A172 (cell line): ENCODE data around the gene ATP5PO. TPM values are rescaled to one million over a fixed set of nuclear protein-coding genes. Genes with fewer than 3 reads are reported as not detected.
A peak's percentile ranks its signal among the peaks of the same experiment; 100 is the strongest.
"Not testable (repeated sequence)": the region's sequence is repeated elsewhere in the genome, so short reads cannot be mapped to it uniquely, and the experiment has no call there.

Source experiments
- DNase-seq: peaks from one replicate; pipeline ENCODE4 v3.0.0-alpha.2; 2015; ENCODE audit warnings: low spot score
- total RNA-seq: library from RNA; depleted of rRNA; stranded (reverse); fragments of >200 nt; shearing (Covaris generic); gene quantifications from 2 replicates; pipeline ENCODE4 v1.2.3, GENCODE V29; 2014

ATP5PO gene
- total RNA-seq, 1 experiment from 2014 or later, result 348 TPM

DNA sequence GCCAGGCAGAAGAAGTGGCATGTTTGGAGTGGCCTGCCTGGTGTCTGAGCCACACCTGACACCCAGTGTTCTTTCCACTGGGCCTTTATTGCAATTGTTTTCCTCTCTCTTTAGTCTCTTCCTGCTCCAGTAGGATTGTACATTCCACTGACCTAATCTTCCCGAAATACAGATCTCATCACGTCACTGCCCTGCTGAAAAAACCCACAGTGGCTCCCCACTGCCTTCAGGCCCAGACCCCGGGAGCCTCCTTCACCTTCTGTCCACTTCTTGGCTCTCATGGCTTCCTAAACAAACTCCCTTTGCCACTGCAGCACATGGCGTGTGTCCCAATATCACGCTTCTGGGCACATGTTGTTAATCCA lies 25.3 kb upstream of the ATP5PO start:
- DNase-seq, result no peak

DNA sequence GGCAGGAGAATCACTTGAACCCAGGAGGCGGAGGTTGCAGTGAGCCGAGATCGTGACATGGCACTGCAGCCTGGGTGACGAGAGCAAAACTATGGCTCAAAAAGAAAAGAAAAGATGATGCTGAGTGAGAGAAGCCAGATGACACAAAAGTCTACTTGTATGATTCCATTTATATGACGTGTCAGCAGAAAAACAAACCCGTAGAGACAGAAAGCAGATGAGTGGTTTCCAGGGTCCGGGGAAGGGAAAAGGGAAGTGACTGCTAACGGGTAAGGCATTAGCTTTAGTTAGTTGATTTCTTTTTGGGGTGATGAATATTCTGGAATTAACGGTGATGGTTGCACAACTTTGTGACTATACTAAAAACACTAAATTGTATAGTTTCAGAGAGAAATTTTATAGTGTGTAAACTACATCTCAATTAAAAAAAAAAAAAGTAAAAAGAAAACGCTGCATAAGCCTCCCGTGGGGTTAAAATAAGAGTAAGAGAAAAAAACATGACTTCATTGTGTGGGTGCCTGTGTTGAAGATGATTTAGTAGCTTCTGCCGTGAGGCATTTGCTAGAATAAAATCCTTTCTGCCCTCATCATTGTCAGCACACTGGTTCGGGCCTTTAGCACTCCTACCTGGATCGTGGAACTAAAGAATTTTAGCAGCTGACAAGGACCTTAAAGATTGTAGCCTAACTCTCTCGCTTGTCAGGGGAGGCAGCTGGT lies 24.7 kb upstream of the ATP5PO start:
- no peak for DNase-seq

DNA sequence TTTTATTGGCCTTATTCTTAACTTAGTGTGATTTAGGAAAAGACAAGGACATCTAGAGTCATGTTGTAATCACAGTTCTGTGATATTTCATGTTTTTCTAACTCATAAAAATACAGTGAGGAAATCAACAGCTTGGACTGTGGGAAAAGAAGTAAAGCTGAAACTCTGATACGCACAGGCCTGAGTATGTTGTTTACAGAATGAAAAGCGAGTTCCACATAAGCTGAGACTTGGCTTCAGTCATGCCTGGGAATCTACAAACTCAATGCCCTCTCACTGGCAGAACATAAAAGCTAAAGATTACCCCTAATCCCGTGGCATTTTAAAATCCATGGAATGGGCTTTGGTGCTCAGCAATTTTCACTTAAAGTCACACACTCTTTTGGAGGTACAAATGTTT lies 23.6 kb upstream of the ATP5PO start:
- DNase-seq, result no peak

DNA sequence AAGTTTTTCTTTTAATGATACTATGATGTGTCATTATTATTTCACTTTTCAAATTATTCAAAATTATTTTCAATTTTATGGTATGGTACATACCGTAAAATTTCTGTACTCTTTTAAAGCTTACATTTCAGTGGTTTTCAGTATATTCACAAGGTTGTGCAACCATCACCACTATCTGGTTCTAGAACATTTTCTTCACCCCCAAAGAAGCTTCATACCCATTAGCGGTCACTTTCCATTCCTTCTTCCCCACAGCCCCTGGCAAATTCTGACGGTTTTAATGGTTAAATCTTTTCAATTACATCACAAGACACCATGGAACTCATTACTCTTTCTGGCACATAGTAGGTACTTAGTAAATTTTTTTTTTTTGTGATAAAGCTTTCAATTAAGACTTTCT lies 22.8 kb upstream of the ATP5PO start:
- DNase-seq, result no peak

DNA sequence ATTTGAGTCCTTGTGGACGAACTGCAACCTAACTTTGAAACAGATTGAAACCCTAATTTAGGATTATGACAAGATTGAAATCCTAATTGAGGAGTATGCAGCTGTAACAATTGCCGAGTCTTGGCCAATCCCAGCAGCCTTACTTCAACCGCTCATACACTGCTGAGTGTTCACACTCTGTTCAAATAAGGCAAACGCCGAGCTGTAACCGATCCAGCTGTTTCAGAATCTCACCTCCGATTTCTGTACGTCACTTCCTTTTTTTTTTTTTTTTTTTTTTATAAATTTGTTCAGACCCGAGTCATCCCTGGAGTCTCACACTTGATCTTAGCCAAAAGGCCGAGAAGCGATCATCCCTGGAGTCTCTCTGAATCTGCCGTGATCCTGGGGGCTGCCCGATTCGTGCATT lies 22.3 kb upstream of the ATP5PO start:
- DNase-seq, result no peak

DNA sequence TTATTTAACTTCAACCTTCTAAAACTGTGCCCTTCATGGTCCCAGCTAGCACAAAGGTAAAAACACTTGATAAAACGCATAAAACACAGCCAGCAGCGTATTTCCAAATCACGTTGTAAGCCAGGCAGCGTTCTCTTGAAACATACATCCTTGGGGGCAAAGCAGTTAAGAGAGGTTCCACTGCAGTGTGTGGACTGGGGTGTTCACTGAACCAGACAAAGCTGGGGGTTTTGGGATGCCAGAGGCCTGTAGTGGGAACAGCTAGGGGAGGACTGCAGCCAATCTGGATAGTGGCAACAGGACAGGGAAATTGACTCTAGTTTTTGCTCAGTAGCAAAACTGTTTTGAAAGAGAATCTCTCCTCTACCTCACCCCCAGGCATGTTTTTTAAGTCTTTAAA lies 21.5 kb upstream of the ATP5PO start:
- no peak for DNase-seq

DNA sequence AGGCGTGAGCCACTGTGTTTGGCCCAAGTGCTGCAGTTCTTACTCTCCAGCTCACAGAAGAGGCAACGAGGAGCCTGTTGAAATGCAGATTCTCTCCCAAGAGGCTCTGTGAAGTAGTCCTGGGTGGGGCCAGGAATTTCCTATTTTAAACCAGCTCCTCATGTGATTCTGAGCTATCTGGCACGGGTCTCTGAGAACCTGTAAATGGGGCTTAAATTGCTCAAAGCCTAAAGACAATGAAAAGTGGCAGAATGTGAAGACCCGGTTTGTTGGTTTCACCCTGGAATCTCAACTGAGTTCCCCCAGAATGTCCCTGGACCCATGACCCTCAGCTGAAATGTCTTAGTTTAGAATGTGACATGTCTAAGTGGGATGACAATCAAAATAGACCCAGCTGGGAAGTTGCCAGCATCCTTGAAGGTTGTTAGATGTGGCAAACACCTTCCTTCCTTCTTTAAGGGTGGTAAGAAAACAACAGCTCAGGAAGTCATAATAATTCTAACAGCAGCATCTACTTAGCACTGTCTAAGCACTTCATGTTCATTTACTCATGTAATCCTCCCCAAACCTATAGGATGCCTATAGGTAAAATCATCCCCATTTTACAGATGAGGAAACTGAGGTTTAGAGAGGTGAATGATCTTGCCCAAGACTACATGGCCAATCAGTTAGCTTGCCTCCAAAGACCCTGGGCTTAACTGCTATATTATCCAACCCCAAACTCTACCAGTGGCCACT lies 20.9 kb upstream of the ATP5PO start:
- DNase-seq, result no peak

DNA sequence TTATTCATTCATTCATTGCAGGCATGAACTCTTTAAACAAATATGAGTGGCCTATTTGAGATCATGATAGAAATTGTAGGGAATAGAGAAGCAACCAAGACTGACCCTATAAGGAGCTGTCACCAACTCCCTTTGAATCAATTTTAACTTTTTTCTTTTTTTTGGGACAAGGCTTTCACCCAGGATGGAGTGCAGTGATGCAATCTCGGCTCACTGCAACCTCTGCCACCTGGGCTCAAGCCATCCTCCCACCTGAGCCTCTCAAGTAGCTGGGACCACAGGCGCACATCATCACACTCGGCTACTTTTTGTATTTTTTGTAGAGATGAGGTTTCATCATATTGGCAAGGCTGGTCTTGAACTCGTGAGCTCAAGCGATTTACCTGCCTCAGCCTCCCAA lies 17.1 kb upstream of the ATP5PO start:
- DNase-seq, result no peak

DNA sequence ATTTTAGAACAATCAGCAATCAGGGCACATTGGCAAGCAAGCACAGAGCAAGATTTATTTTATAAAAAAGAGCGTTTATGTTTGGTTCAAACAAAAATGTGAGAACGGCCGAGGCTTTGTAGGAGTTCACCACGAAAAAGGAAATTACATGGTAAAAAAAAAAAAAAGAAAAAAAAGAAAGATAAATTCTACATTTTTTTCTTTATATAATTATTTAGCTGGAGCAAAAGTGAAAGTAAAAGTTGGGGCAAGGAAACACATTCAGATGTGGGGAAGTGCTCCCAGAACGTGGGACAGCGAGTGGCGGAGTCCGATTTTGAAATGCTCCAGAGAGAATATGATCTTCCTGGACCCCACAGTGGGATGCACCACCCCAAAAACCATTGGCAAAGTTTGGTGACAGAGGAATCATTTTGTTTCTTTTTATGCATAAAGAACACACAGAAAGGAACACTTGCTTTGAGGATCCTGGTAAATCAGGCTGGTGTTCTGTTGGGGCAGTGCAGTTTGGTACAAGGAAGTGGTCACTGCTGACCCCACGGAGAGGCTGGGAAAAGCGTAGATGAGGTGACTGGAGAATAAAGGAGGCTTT lies 16.3 kb upstream of the ATP5PO start:
- no peak for DNase-seq

DNA sequence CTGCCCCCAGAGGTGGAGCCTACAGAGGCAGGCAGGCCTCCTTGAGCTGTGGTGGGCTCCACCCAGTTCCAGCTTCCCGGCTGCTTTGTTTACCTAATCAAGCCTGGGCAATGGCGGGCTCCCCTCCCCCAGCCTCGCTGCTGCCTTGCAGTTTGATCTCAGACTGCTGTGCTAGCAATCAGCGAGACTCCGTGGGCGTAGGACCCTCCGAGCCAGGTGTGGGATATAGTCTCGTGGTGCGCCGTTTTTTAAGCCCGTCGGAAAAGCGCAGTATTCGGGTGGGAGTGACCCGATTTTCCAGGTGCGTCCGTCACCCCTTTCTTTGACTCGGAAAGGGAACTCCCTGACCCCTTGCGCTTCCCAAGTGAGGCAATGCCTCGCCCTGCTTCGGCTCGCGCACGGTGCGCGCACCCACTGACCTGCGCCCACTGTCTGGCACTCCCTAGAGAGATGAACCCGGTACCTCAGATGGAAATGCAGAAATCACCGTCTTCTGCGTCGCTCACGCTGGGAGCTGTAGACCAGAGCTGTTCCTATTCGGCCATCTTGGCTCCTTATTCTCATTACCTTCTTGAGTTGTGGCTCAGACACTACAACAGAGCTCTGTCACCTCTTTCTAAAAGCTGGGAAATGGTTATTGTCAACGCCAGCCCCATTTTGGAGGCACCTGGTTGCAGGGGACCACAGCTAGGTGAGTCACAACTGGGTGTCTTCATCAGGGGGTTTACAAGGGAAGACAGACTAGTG lies 15.6 kb upstream of the ATP5PO start:
- not testable (repeated sequence) for DNase-seq

DNA sequence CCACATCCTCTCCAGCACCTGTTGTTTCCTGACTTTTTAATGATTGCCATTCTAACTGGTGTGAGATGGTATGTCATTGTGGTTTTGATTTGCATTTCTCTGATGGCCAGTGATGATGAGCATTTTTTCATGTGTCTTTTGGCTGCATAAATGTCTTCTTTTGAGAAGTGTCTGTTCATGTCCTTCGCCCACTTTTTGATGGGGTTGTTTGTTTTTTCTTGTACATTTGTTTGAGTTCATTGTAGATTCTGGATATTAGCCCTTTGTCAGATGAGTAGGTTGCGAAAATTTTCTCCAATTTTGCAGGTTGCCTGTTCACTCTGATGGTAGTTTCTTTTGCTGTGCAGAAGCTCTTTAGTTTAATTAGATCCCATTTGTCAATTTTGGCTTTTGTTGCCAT lies 10.6 kb upstream of the ATP5PO start:
- DNase-seq, result not testable (repeated sequence)

DNA sequence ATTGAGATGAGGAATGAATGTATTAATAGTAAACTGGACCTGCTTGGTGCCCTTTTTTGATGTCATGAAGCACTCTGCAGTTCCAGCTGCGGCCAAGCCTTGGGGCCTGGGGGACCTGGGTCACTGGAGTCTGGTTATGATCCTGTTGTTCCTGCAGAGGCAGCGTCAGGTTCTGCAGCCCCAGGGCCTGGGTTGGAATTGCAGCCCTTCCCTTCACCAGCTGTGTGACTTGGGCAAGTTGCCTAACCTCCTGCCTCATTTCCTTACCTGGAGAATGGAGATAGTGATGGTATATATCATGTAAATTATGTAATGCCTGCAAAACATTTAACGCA lies 9.1 kb upstream of the ATP5PO start:
- no peak for DNase-seq

DNA sequence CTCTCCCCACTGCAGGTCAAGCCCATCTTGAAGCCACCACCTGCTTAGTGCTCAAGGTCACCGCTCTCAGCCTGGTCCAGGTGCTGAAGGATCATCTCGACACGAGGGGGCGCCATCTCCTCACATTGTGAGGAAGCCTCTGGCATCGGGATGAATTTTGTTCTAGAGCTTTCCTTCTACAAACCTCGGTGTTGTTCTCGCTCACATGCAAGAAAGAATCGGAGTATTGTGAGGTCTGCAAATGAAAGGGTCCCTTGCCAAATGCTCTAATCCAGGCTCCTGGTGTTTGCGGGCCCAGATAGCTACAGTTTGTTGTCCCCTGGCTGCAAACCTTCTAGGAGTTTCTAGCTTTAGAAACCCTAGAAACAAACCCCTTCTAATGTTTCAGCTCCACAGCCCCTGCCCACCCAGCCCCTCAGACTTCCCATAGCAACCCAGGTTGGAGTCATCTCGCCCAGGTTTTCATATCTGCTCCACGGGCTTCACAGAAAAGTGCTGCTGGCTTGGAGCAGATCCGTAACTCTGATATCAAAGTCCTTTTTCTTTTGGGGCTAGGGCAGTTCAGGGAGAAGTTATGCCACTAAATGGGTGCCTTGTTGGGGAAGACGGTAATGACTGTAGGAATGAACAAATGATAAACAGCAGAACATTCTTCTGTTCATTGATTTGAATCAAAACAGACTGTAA lies 8.6 kb upstream of the ATP5PO start:
- DNase-seq, result peak; percentile 85

DNA sequence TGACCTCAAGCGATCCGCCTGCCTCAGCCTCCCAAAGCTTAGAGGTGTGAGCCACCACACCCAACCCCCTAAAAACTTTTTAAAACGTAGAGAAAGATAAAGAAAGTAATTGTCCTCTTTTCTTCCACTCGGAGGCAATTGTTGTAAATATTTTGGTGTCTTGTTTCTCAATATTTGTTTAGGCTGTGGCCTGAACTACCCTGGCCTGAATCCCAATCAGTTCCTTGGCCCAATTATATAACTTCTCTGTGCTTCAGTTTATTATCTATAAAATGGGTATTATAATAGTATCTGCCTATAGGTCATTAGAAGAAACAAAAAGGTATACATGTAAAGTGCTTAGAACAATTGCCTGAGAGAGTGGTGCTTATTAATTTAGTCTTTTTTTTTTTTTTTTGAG lies 1.8 kb upstream of the ATP5PO start:
- DNase-seq, result no peak

DNA sequence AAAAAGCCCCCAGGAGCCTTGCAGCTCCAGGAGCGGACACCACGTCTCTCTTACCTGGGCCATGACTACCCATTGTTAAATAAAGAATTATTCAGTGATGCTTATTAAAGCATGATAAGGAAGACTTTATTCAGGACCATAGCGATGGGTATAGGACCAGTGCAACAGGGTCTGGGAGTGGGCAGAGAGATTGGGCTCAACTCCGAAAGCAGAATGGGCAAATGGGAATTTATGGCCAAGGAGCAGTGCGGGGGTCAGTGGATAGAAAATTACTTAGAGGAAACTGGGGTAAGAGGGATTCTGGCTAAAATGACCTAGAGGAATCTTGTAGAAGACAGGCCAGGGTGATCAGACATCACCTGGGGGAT lies 580 bp upstream of the ATP5PO start:
- DNase-seq, result no peak

DNA sequence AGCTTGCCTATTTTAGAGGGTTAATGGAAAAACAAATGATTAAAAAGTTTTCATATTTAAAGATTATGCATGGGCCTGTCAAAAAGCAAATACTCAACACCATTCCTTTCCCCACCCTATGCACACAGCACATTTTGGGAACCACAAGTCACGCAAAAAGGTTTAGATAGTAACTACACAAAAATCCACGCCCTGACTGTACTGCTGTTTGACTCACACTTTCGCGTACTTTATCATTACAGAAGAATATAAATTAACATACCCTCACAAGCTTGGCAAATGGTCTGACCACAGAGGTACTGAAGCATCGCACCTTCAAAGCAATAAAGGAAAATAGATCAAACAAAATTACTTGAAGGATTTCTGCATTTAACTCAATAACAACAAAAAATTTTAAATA lies 1.4 kb downstream of the ATP5PO start:
- DNase-seq, result no peak

DNA sequence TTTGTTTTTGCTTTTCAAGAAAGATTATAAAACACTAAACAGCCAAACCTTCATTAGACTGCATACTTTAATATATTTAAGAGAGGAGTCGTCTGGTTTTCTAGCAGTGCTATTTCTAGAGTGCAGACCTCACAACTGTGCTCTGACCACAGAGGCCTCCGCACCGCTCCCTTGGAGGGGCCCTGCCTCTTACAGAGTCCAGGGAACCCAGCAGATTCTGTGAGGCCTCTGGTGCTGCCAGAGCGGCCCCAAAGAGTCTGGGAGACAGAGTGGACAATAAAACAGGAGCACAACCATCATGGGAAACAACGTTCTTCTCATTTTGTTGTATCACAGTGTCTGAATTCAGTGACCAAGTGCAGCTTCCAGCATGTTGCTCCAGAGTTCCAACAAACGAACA lies 5.8 kb downstream of the ATP5PO start:
- DNase-seq, result no peak

DNA sequence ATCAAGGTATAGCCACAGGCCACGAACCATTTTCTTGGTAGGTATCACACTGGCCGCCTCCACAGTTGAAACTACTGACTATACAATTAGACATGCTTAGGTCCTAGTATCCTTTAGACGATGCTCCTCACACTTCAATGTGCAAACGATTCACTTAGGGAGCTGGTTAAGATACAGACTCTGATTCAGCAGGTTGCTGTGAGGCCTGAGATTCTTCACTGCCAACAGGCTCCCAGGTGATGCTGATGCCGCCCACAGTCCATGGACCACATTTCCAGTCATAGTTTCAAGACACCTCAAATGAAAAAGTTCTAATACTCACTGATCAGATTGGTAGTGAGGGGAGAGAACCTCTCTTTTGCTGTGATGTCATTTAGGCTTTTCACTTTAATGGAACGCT lies 6.8 kb downstream of the ATP5PO start:
- no peak for DNase-seq

DNA sequence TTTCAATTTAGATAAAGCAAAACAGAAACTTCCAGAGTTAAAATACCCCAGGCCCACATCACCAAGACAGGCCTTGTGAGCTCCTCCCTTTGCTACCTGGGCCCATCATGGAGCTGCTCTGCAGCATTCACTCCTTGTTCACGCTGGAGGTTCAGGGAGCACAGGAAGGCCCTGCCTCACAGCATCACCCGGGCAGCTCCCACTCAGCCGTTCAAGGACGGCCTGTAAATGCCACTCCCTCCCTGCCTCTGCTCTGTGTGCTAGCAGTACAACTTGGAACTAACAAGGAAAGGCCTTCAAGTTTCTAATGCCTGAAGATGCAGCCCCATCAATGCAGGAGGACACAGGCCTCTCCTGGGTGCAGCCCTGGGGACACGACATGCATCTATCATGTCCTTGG lies 11.6 kb downstream of the ATP5PO start:
- DNase-seq, result no peak

DNA sequence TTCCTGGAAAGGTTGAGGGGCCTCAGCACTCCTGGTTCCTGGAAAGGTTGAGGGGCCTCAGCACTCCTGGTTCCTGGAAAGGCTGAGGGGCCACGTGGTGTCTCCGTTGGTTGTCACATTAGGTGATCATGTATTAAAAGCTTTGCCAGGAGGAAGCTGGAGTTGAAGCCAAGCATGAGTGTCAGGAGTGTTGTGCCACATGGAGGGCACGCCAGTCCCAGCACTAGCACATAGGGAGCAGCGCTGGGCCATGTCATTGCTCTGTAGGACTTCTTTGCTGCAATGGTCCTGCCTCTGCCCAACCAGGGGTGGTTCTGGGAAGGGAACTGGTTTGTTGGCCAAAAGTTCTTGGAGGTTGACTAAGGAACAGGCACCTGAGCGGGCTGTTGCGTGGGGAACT lies 13.3 kb downstream of the ATP5PO start:
- no peak for DNase-seq

DNA sequence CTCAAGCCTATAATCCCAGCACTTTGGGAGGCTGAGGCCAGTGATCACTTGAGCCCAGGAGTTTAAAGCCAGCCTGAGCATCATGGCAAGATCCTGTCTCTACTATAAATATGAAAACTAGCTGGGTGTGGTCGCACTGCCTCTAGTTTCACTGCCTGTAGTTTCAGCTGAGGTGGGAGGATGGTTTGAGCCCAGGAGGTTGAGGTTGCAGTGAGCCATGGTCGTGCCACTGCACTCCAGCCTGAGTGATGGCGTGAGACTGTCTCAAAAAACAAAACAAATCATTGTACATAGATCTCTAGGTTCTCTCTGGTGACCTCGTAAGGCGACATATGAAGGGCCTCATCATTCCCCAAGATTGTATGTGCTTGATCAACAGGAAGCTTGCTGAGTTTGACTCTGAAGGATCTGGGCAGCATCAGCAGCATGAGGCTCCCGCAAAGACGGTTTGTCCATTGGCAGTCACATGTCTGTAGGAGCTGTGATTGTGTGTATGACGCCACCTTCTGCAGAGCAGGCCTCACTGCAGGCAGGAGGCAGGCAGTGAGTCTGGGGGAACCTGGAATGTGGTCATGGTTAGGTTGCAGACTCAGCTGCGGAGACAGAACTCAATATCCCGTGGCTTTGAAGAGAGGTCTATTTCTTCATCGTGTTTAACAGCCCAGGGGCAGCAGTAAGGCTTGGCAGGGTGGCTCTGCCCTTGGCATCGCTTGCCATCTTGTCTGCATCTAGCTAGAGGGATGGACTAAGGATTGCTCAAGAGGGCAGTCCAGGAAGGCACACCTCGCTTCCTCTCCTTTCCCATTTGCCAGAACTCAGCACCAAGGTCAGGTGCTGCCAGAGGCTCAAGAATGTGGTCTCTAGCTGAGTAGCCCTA lies 14.0 kb downstream of the ATP5PO start:
- DNase-seq, result peak; percentile 69
